Medulla oblongata (tissue), 1 donor: Measurements from ENCODE around the gene CHEK2.
"Not testable (repeated sequence)": the region's sequence is repeated elsewhere in the genome, so short reads cannot be mapped to it uniquely, and the experiment has no call there.

Experiments
- DNase-seq: peaks from one replicate; pipeline ENCODE4 v3.0.0-alpha.2; 2015; ENCODE audit errors: extremely low spot score

CHEK2 gene

DNA sequence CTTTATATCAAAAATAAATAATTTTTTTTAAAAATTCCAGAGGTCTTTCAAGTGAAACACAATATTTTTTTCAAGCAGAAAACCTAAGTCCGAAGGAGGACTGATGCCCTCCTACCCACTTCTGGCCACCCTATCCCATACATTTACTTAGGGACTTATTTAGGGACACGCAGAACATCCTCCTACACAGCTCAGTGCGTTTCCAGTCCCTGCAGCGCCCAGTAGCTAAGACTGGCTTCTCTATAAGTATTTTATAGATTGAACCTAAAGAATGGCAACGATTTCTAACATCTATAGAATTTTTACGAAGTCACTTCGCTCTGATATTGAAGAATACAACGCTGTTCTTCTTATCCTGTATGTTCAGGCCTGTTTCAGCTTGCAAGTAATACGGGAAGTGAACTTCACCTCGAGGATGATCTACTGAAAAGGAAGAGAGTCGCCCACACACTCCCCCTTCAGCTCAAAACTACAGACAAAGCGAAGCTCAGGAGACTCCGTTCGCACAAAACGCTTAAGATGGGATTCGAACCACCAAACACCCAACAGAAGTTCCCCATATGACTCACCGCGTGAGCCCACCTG is 328 bp downstream of the CHEK2 start:
- DNase-seq: no peak

DNA sequence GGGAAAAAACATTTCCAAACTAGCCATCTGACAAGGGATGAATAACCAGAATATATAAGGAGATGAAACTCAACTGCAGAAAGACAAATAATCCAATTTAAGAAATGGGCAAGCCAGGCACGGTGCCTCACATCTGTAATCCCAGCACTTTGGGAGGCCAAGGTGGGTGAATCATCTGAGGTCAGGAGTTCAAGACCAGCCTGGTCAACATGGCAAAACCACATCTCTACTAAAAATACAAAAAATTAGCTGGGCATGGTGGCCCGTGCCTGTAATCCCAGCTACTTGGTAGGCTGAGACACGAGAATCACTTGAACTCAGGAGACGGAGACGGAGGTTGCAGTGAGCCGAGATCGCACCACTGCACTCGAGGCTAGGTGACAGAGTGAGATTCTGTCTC is 2.7 kb downstream of the CHEK2 start:
- not testable (repeated sequence) for DNase-seq

DNA sequence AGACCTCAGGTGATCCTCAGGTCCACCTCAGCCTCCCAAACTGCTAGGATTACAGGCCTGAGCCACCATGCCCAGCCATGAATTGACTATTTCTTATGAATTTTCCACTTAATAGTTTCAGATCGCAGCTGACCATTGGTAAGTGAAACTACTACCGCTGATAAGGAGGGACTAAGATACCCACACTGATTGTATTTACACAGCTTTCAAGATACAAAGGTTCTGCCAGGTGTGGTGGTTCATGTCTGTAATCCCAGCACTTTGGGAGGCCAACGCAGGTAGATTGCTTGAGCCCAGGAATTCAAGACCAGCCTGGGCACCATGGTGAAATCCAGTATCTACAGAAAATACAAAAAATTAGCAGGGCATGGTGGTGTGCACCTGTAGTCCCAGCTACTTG is 3.9 kb downstream of the CHEK2 start:
- no peak for DNase-seq

DNA sequence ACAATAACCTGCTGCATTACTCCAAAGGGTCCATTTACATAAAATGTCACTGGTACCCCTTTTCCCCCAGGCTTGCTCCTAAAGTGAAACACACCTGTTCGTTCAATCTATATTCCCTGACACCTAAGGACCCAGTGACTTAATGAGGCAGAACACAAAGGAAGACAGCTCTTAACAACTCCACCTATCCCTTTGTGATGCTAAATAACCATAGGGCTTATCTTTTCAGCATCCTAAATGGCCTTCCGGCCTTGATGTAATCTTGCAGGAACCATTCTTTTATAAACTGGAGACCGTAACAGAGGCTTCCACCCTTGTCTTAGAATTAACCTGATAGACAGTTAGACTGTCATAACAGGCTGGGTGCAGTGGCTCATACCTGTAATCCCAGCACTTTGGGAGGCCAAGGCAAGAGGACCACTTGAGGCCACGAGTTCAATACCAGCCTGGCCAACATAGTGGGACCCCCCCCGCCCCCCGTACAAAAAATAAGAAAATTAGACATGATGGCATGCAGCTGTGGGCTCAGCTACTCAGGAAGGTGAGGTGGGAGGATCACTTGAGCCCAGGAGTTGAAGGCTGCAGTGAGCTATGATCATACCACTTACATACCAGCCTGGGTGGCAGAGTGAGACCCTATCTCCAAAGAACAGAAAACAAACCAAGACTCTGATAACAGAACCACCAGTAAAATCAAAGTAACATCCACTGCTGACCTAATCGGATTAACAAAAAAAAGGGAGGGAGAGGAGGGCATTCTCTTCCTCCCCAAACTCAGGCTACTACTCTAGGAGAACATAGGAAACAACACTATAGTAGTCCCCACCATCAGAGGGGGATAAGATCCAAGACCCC is 5.1 kb downstream of the CHEK2 start:
- no peak for DNase-seq

- DNase-seq: no peak
These were observed 7.2 kb downstream of the CHEK2 start for GRCh38 chr22:28734393-28734792.

DNA sequence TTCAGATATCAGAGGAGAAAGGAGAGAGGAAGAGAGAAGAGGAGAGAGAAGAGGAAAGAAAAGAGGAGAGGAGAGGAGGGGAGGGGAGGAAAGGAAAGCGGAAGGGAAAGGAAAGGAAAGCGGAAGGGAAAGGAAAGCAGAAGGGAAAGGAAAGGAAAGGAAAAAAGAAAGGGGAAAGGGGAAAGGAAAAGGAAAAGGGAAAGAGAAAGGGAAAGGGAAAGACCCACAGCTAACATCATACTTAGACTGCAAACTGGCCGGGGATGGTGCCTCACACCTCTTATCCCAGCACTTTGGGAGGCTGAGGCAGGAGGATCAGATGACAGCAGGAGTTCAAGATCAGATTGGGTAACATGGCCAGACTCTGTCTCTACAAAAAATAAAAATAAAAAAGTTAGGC is 11.4 kb downstream of the CHEK2 start:
- no peak for DNase-seq

DNA sequence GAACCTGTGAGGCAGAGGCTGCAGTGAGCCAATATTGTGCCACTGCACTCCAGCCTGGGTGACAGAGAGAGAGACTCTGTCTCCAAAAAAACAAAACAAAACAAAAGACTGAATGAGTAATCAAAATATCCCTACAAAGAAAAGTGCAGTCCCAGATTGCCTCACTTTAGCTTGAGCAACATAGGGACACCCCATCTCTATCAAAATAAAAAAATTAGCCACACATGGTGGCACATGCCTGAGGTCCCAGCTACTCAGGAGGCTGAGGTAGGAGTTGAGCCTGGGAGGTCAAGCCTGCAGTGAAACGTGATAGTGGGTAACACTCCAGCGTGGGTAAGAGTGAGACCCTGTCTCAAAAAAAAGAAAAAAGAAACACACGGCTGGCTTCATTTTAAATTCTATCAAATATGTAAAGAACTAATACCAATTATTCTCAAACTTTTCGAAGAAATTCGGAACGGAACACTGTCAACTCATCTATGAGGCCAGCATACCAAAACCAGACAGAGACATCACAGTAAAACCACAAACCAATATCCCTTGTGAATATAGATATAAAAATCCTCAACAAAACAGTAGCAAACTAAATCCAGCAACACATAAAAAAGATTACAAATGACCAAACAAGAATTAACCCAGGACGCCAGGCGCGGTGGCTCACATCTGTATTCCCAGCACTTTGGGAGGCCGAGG is 12.9 kb downstream of the CHEK2 start:
- no peak for DNase-seq

DNA sequence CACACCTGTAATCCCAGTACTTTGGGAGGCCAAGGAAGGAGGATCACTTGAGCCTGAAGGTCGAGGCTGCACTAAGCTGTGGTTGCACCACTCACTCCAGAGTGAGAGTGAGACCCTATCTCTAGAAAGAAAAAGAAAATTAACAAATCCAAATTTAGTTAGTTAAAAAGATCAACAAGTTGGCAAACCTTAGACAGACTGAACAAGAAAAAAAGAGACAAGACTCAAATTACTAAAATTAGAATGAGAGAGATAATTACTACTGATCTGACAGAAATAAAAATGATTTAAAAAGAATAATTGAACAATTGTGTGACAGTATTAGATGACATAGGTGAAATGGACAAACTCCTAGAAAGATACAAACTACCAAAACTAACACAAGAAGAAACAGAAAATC is 13.6 kb downstream of the CHEK2 start:
- DNase-seq: no peak

DNA sequence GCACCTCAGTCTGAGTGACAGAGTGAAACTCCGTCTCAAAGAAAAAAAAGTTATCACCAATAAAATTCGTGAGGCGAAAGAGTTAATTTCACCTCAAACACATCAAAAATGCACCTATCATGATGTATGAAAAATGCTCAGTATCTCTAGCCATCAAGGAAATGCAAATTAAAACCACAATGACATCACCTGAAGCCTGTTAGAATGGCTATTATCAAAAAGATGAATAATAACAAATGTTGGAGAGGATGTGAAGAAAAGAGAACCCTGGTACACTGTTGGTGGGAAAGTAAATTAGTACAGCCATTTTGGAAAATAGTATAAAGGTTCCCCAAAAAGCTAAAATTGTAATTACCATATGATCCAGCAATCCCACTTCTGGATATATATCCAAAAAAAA is 23.6 kb downstream of the CHEK2 start:
- no peak for DNase-seq

- no peak for DNase-seq
These were observed 24.9 kb downstream of the CHEK2 start for GRCh38 chr22:28716686-28717085.

GRCh38 chr22:28715611-28716010 is 26.0 kb downstream of the CHEK2 start:
- DNase-seq: no peak

DNA sequence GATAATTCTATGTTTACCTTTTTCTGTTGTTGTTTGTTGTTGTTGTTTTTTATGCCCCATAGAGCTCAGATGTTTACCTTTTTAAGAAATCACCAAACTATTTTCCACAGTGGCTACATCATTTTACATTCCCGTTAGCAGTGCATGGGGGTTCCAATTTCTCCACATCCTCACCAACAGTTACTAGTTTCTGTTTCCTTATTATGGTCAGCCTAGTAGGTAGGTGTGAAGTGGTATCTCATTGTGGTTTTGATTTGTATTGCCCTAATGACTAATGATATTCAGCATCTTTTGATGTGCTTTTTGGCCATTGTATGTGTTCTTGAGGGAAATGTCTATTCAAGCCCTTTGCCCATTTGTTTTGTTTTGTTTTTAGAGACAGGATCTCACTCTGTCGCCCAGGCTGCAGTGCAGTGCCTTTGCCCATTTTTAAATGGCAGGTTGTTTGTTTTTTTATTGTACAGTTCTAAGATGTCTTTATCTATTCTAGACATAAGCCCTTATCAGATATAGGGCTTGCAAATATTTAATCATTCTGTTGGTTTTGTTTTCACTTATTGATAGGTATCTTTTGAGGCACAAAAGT is 27.5 kb downstream of the CHEK2 start:
- DNase-seq: no peak

DNA sequence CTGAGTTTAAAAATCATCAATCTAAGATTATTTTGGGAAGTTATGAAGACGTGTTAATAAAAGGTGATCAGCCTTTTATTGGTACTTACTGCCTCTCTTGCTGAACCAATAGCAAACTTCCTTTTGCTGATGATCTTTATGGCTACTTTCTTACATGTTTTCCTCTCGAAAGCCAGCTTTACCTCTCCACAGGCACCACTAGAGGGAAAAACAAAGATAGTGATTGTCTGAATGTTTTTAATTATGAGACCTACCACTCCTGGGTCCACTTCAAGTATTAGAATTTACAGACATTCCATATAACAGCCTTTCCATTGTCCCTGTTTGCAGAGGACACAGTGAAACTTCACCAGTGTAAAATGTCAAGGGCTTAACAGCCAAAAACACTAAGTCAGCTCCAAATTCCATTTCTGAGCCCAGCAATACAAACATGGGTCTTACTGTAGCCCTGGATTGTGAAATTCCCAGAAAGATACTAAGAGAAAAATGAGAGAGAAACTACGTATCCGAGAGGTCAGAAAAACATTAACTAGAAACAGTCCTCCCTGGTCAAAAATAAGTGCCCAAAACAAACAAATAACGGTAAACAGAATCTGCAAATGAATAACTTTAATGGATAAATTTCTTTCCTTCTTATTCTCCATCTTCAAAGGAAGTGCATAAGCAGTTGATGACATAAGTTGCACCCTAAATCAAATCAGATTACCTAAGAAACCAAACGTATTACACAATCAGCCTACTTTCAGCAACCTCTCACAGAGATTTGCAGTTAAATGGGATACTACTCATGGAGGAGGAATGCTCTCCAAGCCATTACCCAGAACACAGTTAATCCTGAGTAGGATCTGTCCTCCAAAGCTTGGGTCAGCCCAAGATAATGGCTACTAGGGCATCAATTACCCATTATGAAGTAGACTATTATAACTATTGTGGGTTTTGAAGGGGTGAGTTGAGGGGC is 29.5 kb downstream of the CHEK2 start:
- DNase-seq: peak; percentile 4

DNA sequence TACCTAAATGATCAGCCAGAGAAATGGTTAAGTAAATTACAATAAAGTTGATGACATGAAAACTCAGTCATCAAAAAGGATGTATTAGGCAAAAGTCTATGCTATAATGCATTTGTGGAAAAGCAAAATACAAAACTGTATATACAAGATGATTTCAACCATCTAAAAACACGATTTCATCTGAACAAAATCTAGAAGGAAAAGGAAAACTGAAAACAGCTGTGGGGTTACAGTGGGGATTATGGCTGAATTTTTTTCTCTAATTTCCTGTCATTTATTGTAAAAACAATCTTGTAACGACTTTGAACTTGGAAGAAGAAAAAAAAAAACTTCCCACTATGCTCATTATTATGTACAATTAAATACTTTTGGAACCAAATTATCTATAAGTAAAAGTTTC is 30.3 kb downstream of the CHEK2 start:
- DNase-seq: no peak

DNA sequence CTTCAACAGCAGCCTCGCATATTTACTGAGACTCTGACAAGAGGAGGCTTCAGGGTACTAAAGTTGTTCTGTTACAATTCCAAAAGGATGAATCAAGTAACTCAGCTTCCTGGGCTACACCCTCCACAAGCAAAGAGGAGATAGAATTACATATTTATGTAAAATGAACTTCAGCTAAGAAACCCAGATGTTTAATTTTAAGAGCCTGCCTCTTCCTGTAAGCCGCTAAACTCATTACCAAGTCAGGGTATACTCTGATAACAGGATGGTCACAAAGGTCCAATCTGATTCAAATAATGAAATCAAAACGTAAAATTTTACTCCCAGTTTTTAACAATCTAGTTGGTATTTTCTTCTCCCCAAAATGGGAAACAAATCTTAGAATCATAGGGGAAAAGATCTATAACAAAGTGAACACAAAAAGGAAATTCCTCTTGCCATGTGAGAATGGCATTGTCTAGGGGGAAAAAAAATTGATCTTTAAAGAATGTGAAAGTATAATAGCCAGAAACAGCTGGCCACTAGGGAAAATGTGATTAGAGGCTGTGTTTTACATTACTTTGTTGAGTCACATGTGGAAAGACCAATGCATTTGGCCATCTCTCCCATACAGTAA is 30.9 kb downstream of the CHEK2 start:
- DNase-seq: no peak

GRCh38 chr22:28710107-28710506 is 31.5 kb downstream of the CHEK2 start:
- DNase-seq: no peak

GRCh38 chr22:28706845-28707244 is 34.8 kb downstream of the CHEK2 start:
- no peak for DNase-seq

GRCh38 chr22:28703436-28703835 is 38.2 kb downstream of the CHEK2 start:
- DNase-seq: no peak

DNA sequence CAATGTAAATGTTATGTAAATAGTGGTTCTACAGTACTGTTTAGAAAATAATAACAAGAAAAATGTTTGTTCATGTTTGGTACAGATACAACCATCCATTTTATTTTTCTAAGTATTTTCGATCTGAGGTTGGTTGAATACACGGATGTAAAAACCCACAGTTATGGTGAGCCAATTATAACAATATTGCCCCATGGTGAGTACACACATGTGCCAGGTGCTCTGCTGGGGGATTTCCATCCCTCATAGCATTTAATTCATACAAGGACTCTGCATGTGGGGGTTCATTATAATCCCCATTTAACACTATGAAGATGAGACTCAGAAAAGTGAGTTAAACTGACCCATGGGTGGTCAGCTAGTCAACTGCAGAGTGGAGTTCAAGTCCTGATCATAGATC is 38.7 kb downstream of the CHEK2 start:
- no peak for DNase-seq

DNA sequence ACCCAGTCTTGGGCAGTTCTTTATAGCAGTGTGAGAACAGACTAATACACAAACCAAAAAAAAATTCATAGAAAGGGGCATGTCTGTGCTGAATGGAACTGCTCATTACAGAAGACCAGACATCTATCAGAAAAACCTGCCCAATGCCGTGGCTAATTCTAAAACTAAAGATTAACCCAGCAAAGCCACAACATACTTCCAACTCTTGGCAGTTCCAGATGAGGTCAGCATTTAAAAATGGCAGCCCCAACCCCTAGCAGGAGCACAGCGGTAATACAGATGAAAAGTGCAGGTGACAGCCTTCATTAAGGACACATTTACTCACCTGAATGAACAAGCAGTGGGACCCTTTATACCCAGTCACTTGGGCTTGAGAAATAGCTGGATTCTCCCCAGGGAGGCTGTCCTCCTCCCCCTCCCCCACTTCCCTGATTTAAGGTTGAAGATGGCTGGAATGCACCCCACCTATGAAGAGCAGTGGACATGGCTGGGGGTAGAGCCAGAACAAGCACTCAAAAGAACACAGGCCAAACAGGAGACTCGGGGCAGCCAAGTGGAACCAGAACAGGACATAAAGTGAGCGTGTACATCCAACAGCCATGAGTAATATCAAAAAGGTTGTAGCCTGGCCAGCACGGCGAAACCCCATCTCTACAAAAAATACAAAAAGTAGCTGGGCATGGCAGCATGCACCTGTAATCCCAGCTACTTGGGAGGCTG is 48.4 kb downstream of the CHEK2 start:
- not testable (repeated sequence) for DNase-seq
